Measurements from ENCODE around the gene BIRC2.

BIRC2 gene

DNA sequence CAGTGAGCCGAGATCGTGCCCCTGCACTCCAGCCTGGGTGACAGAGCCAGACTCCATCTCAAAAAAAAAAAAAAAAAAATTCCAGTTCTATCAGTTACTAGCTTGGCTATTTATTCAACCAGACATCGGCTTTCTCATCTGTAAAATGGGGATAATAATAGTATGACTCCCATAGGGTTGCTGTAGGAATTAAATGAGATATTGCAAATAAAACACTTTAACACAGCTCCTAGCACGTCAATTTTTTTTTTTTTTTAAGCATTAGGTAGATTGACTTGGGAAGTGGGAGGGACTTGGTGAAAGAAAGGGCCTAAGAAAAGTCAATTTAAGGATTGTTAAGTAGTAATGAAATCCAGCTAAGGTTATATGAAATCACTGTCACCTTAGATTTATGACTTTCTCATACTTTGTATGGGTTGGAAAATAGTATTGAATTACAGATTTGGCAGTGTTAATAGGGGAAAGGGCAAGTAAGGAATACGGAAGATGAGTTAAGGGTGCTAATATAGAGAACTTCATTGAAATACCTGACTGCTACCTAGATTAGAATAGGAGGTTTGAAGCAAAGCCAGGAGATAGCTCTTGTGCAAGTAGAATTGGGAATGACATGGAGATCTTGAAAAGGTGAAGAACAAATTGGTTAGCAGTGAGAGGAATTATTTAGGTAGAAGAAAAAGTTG is 28.8 kb downstream of the BIRC2 start:
- no peak for DNase-seq (ENCODE audit: low read depth)

DNA sequence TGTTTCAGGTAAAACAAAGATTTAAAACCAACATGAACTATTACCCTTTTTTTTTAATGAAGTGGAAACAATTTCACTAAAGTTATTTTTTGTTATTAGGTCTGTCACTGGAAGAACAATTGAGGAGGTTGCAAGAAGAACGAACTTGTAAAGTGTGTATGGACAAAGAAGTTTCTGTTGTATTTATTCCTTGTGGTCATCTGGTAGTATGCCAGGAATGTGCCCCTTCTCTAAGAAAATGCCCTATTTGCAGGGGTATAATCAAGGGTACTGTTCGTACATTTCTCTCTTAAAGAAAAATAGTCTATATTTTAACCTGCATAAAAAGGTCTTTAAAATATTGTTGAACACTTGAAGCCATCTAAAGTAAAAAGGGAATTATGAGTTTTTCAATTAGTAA is 30.9 kb downstream of the BIRC2 start:
- no peak for DNase-seq (ENCODE audit: low read depth)

DNA sequence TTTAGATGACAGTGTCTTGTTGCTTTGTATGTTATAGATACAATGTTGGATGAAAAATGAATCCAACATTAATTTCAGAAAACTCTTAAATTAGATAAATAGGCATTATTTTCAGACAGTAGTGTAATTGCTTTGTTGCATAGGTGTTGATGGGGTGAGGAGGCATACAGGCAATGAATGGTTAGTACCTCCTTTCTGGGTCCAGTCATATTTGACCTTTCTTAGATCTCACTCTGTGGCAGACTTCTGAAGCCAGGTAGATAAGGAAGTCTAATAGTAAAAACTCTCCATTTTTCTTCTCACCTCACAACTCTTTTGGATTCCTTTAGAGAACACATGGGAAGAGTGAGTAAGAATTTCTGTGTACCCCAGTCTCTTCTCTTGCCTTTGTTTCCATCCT is 31.8 kb downstream of the BIRC2 start:
- no peak for DNase-seq (ENCODE audit: low read depth)

DNA sequence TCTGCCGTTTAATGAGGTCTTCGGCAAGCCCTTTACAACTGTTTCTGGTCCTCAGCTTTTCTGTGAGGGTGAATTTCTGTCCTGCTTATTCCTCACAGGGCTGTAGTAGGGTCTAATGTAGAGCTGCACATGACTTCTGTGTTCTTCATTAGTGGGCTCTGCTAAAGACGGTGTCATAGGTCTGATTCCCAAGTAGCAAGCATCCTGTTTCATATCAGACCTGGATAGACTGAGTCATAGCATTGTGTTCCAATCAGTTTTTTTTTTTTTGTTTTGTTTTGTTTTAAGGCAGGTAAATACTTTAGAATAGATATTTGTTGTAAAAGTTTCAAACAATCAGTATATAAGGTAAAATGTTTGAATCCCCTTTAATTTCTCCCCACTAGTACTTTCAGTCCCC is 35.4 kb downstream of the BIRC2 start:
- no peak for DNase-seq (ENCODE audit: low read depth)

DNA sequence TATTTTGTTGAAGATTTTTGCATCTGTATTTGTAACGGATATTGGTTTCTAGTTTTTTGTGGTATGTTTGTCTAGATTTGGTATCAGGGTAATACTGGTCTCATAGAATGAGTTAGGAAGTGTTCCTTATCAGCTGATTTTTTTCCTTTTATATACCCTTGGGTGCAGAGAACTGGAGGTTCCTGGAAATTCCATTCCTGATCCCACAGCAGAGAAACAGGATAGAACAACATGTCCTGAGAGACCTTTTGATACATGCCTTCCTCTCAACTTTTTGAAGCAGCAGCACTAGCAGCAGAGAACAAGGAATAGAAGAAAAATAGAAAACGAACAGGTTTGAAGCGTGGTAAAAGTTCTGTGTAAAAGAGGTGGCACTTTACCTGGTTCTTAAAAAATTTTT is 36.8 kb downstream of the BIRC2 start:
- DNase-seq (ENCODE audit: low read depth): no peak

DNA sequence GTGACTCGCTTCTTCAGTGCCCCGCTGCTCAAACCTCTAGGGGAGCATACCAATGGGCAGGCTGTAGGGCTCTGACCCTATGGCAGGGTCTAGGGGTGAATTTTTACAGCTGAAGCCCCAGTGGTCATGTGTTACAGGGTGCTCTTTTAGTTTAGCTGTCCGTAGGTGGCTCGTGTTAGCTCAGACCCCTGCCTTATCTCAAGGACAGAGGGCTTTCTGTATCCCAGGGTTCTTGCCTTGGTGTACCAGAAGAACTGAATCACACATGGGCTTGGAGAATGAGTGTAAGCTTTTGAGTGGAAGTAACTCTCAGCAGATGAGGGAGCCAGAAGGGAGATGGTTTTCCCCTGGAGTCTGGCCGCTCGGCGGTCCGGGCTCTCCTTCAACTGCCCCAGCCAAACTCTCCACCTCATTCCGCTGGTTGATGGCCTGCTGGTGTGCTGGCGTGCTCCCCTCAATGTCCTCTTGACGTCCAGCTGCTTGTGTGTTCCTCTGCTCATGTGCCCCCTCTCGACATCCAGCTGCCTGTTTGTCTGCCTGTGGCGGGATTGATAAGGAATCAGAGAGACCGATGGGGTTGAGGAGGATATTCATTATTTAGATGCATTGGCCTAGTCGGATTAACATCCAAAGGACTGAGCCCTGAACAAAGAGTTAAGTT is 37.5 kb downstream of the BIRC2 start:
- no peak for DNase-seq (ENCODE audit: low read depth)

DNA sequence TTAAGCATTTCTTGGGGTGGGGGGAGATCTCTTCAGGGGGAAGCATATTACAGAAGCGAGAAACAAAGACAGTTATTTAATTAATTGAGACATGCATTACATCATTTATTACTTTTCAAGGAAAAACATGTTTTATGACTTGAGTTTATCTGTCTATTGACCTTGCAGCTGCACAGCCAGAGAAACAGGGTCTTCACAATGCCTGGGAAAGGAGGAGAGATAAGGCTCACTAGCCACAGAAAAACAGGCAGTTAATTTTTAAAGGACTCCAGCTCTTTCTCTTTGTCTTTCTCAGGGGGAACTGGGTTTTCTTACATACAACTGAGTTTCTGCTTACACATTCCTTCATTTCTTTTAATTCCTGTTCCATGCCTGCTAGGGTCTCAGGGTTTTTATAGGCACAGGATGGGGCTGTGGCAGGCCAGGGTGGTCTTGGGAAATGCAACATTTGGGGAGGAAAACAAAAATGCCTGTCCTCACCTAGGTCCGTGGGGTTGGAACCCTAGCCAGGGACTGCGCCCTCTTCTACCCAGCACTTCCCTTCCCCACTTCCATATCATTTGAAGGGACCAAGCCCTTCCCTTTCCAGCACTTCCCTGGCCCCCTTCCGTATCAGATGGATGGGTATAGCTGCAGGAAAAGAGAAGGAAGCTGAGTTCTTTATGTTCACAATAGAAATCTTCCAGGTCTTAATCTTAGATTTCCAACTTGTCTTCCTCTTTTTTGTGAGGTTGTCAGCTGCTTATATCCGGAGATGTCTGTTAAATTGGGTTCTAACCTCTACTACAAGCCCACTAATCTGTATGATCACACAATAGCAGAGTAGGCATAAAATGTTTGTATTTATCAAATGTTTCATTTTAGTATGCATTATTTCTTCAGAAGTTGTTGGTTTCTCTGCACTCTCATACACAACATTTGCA is 38.3 kb downstream of the BIRC2 start:
- DNase-seq (ENCODE audit: low read depth): no peak

DNA sequence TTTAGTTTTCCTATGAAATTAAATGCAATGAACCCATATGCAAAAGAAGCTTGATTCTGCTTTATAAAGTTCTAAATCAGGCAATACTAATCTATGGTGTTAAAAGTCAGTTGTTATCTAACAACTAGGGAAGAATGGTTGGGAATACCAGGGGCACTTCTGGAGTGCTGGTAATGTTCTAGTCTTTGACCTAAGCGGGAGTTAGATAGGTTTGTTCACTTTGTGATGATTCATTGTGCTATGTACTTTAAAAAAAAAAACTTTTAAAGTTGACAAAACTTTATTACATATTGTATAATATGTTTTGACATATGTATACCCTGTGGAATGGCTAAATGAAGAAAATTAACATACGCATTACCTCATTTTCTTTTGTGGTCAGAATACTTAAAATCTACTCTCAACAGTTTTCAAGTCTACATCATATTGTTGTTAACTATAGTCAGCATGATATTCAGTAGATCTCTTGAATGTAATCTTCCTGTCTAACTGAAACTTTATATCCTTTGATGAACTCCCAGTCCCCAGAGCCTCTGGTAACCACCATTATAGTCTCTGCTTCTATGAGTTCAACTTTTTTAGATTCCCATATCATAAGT is 39.2 kb downstream of the BIRC2 start:
- DNase-seq (ENCODE audit: low read depth): no peak

DNA sequence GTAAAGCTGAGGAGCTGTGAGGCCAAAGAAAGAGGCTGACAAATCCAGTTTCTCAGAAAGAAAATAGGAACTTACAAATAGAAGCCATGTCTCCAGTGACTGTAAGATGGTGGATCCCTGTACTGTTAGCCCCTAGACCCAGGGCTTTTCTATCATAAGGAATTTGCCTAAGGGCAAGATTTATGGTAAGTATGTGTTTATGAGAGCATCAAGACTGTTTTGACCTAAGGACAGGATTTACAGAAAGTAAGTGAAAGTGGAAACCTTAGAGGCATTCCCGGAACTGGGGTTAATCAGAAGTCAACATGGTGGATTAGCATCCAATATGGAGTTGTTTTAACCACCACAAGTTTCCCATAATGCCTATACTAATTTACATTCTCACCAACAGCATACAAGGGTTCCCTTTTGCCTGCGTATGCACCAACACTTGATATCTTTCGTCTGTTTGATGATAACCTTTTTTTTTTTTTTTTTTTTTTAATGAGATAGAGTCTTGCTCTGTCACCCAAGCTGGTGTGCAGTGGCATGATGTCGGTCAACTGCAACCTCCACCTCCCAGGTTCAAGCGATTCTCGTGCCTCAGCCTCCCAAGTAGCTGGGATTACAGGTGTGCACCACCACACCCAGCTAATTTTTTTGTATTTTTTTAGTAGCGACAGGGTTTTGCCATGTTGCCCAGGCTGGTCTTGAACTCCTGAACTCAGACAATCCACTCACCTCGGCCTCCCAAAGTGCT is 40.2 kb downstream of the BIRC2 start:
- DNase-seq (ENCODE audit: low read depth): no peak

DNA sequence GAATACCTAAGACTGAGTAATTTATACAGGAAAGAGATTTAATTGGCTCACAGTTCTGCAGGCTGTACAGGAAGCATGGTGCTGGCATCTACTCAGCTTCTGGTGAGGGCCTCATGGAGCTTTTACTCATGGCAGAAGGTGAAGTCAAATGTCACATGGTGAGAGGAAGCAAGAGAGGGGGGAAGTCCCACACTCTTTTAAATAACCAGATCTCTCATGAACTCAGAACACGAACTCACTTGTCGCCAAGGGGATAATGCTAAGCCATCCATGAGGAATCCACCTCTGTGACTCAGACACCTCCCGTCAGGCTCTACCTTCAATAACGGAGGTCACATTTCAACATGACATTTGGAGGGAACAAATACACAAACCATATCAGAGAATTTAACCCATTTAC is 42.2 kb downstream of the BIRC2 start:
- DNase-seq (ENCODE audit: low read depth): no peak

DNA sequence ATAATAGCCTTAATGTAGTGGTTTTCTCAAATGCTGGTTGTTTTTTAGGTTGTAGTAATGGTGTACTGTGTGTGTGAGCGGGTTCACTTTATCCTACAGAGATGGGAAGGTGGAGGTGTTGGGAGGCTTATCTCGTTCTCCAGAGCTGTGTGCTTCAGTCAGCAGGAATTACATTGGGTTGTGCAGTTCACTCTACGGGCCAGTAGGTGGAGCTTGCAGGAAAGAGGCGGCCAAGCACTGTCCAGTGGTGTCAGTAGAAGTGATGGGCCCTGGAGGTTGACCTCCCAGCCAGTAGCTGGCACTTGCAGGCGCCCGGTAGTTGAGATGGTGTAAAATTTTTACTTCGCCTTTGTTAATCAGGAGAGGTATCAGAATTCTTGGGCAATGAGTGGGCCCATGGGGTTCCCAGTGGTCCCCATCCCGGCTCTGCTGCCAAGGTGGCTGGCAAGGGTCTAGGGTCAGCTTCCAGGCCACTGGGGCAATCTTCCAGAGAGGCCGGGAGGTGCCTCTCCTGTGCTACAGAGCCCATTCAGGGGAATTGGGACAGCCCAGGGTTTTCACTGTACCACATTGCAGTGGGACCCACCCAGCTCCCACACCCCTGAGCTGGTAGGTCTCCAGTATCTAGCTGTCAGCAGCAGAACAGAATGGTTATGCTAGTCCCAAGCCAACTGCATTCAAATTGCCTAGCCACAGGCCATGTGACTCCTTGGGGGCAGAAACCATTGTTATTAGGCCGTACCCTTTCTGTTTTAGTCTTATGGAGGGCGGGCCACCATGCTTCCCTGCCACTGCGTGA is 43.9 kb downstream of the BIRC2 start:
- peak; percentile 10 for DNase-seq (ENCODE audit: low read depth)

DNA sequence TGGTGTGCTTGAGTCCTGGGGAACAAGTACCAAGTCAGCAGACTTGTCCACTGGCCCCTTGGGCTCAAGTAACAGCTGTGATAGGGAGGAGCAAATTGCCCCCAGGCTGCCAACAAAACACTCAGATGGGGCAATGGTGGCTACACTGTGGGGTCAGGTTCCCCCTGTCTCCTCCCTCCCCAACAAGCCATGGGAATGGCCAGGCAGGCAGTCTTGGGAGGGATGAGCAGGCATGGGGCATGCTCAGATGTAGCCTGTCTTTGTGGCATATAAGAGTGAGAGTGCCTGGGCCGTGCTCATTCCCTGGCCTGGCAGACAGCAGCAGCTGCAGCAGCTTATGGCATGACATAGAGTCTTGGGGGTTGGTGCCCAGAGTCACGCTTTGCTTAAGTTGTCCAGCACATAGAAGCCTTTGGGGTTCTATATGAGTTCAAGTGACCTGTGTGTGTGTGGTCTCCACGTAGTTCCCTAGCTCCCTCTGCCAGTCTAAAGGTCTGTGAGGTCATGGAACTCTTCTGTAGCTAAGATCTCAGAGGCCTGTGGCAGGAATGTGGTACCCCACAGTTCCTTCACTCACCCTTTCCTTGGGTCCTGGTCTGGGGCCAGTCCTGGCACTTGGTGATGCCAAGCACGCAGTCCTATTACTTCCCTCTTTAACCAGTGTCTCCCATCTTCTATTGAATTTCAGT is 44.7 kb downstream of the BIRC2 start:
- no peak for DNase-seq (ENCODE audit: low read depth)

DNA sequence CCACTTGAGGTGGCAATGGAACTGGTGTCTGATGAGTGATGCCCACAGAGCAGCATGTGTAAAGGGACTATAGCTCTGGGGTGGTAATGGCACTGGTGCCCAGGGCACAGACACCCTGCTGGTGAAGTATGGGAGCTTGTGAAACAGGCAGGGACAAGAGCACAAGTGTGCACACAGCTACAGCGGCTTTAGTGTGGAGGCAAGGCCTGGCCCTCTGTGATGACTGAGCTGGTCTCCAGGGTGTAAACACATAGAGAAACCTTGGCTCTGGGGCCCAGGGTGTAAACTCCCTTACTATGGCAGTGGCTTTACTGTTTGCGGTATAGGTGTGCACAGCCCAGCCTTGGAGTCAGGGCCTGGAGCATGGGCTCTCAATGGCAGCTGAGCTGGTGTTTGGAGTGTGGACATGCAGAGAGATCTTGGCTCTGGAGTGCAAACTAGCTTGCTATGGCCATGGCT is 46.3 kb downstream of the BIRC2 start:
- DNase-seq (ENCODE audit: low read depth): no peak

DNA sequence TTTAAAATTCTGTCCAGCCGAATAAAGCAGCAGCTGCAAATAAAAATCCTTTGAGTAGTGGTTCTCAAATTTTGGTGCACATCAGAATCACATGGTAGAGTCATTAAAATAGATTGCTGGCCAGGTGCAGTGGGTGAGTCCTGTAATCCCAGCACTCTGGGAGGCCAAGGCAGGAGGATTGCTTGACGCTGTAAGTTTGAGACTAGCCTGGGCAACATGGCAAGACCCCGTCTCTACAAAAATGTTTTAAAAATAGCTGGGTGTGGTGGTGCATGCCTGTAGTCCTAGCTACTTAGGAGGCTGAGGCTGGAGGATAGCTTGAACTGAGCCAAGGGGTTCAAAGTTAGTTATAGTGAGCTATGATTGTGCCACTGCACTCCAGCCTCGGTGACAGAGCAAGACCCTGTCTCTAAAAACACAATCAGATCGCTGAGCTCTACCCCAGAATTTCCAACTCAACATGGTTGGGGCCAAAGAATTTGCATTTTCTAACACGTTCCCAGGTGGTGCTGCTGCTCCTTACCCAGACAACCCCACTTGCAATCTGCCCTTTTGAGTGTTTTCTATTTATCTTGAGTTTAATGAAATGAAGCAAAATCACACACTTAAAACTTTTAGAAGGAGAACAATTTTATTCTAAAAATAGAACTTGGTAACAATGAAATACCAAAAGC is 48.8 kb downstream of the BIRC2 start:
- no peak for DNase-seq (ENCODE audit: low read depth)

DNA sequence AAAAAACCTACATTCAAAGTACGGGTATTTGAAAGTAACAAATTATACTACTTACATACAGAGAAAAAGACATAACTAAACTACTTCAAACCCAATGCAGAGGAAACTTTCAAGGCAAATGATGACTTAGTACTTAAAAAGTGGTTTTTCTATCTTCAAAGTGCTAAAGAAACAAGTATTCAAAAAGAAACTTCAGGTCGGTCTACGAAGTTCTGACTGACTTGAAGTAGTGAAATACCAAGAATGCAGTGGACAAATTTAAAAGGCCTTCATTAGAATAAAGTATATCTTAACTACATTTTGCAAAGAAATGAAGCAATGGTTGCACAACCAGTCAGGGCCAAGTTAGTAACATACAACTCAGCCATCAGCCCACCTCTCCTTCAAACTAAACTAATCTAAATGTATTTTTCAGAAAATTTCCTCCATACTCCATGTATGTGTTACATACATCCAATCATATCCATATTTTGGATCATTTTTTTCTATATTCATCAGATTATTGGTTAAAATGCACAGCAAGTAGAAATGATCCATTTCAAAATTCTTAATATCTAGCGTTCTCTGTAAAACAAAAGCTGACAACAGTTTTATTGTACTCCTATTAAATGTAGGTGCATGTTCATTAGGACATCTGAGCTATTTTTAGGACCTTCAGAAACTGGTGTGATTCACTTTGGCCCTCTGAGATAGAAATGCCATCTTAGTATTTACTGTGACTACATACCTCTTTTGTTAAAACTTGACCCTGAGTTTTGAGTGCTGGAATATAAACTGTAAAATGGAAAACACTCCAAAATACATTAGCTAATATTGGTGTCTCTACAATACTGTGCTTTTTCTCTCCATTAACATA is 49.9 kb downstream of the BIRC2 start:
- no peak for DNase-seq (ENCODE audit: low read depth)

DNA sequence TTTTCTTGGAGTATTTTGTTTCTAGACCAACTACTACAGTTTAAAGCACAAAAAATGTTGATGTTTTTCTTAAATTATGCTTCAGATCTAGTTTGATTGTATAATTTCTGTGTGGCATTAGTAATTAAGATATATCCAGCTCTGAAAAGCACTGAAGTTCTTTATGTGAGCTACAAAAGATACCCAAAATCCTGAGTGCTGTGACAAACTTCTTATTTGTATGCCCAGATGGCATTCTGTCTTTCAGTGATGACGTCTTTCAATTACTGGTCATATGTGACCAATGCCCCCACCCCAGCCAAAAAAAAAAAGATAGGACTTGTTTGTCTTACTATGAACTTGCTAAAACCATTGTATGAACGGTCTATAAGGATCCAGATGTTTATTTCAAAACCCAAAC is 51.3 kb downstream of the BIRC2 start:
- DNase-seq (ENCODE audit: low read depth): no peak

DNA sequence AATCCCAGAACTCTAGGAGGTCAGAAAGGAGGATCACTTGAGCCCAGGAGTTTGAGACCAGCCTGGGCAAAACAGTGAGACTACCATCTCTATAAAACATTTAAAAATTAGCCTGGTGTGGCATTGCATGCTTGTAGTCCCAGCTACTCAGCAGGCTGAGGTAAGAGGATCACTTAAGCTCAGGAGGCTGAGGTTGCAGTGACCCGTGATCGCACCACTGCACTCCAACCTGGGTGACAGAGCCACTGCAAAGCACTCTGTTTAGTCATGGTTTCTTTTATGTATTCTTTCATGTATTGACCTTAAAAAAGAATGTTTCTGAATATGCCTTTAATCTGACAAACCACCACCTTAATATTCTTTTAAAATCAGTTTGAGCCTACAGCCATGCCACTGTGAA is 52.2 kb downstream of the BIRC2 start:
- DNase-seq (ENCODE audit: low read depth): no peak

DNA sequence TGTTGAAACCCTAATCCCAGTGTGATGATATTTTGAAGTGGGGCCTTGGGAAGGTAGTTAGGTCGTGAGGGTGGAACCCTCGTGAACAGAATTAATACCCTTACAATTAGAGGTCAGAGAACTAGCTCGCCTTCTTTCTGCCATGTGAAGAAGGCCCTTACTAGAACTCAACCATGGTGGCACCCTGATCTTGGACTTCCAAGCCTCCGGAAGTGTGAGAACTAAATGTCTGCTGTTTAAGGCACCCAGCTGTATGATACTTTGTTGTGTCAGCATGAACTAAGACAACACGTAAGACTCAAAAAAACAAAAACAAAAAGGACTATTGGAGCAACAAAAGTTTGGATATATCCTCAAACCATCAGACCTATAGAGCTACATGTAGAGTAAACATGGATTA is 53.6 kb downstream of the BIRC2 start:
- DNase-seq (ENCODE audit: low read depth): no peak

DNA sequence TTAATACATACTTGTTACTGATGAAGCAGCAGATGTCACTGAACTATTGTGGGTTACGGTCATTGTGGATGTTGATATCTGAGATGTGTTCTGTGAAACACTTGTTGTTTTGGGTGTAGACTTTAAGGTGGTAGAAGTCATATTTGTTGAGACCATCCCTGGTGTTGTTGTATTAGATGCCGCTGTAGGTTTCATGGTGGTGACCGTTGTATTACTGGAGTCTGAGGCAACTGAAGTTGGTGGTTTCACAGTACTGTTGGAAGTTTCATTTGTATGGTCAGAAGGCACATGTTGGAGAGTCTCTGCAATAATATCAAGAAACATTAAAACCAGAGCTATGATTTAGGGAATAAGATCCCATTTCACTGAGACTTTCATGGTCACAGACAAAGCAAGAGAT is 54.9 kb downstream of the BIRC2 start:
- DNase-seq (ENCODE audit: low read depth): no peak

Measured in GM04503 (cell line).